GM18867 (cell line): ENCODE data around the gene NAP1L1.

Source experiments
- ATAC-seq: cut with Tn5 transposase; IDR thresholded peaks from one replicate; pipeline ENCODE4 v1.9.1; 2021; ENCODE audit warnings: mild to moderate bottlenecking, moderate library complexity; ENCODE audit not compliant: unreplicated experiment

NAP1L1 gene

DNA sequence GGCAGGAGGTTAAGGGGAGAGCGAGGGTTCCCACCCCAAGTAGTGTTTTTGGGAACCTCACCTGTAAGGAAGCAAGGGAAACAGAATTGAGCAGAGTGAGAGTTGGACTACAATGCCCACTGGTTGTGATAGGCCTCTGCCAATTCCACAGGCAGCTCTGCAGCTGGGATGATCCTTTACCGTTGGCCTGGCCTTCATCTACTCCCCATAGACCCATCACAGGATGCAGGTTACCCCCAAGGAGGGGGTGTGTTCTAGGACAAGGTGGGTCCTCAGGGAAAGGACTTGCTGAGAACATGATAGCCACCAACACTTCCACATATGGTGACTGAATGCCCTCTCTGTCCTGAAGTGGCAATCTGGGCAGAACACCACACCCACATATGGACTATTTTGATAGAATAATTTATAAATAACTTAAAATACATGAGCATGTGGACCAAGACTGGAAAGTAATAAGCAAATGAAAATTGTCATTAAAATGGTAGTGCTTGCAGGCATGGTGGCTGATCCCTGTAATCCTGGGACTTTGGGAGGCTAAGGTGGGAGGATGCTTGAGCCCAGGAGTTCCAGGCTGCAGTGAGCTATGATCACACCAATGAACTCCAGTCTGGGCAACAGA lies 61.3 kb downstream of the NAP1L1 start:
- ATAC-seq, result no peak

DNA sequence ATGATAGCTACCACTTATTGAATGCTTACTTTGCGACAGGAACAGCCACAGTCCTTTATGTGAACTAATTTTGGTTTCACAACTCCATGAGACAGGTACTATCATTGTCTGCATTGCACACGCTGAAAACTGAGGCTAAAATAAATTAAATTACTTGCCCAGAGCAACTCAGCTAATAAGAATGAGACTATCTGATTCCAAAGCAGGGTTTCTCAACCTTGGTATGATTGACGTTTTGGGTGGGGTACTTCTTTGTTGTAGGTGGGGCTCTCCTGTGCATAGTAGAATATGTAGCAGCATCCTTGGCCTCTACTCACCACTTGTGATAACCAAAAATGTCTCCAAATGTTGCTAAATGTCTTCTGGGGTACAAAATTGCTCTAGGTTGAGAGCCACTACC lies 62.0 kb downstream of the NAP1L1 start:
- no peak for ATAC-seq

DNA sequence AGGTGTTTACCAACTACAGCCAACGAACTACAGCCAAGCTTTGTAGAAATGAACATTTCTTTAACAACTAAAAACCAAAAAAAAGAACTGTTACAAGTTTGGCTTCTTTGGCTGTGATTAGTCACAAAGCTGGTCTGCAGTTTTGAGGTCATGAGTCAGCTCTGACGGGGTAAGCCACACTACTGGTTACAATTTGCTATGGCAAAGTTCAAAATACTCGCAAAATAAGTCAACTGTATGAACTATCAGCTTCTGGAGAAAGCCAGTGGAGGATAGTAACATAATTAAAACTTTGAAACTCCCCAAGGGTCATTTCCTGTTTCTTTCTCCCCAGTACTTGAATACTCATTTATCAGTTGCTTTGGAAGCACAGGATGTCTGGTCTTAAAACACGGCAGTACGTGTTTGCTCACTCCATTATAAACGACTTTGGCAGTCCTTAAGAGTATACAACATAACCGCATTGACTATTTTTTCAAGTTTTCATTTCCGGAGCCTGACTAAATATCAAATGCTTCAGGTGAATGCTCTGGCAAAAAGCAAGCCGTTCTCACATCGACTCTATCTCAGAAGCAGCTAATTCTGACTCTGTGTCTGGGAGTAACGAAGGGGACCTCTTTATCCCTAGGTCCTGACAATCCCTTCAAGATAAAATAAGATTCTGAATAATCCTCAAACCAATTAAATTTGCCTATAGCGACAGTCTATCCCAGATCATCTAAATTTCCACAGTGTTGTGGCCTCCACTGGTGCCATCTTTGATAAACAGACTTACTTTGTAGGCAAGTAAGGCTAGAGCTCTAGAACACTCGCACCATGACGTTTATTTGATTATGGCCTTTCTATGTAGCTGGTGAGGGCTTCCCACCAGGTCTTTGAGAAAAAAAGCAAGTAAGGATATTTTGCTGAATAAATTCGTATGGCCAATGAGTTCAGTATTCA lies 63.5 kb downstream of the NAP1L1 start:
- ATAC-seq, result peak; percentile 42

DNA sequence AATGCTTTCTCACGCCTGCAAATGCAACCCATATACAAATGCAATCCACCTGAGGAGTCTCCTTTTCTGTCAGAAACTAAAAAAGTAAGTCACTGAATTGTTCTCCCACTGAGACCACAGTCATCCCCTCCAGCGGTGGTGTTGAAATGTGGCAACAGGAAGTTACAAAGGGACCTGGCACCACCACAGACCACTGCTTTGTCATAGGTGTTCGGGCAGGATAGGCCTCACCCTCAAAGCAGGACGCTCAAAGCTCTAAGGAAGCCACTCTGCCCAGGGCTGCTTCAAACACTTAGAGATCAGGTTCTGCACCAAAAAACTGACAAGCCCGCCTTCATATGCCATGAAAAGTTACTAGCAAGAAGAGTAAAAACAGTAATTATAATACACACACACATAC lies 64.2 kb downstream of the NAP1L1 start:
- ATAC-seq, result peak; percentile 56

DNA sequence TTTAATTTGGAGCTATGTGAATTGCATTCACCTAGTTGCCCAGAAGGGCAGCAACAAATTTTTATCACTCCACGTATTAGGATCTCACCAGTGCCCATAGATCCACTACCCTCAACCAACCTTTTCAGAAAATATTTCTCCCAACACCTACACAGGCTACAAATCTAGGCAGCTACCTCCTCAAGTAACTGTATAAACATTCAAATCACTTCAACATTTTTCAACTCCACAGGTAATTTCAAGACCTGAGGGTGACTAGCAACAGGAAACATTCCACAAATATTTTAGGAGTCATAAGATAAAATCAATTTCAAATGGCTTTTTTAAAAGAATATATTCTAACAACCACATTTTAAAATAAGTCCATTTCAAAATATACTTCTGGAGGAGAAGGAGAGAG lies 65.8 kb downstream of the NAP1L1 start:
- no peak for ATAC-seq

DNA sequence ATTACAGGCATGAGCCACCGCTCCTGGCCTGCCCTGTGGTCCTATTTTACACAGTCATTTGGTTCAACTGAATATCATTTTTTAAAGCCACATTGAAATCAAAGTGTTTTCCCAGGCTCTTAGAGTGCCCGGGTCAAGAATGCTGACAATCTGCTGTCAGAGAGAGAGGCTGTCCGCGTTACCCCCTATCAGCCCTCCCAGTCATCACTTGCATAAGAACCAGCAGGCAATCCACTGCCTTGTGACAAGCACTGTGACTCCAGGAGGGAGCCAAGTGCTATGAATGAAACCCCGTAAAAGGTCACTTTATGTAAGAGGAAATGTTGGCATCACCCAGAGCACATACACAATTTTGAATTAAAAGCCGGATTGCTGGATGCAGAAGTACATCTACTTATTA lies 66.4 kb downstream of the NAP1L1 start:
- no peak for ATAC-seq

DNA sequence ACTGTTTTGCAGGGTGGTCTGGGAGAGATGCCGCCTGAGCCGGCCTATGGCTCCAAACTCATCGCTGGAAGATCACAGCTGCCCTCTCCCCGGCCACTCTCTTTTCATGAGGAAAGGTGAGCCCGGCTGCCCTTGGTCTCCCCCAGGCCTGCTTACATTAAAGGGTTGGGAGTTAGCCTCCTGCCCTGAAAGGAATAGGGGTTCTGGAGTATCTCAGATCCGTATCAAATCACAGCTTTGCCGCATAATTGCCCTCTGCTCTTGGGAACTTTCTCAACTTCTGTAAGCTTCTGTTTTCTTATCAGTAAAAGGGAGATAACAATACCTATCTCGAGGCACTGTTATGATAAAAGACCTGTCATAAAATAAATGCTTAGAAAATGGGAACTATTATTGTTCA lies 70.5 kb downstream of the NAP1L1 start:
- ATAC-seq, result no peak

DNA sequence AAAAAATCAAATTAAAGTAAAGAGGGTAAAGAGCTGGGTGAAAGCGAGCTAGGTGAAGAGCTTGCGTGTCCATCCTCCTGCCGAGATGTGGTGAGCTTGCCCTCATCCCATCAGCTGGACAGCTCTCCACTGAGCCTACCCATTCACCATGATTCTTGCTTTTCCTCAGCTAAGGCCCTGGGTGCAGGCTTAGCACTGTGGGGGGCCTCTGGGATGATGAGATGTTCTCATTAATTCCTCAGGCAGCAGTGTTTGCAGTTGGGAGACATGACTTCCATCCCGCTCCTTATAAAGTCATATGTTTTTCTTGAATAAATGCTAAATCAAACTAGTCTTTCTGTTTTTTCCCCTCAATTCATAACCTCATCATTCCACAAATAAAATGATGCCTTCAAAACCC lies 70.9 kb downstream of the NAP1L1 start:
- no peak for ATAC-seq

DNA sequence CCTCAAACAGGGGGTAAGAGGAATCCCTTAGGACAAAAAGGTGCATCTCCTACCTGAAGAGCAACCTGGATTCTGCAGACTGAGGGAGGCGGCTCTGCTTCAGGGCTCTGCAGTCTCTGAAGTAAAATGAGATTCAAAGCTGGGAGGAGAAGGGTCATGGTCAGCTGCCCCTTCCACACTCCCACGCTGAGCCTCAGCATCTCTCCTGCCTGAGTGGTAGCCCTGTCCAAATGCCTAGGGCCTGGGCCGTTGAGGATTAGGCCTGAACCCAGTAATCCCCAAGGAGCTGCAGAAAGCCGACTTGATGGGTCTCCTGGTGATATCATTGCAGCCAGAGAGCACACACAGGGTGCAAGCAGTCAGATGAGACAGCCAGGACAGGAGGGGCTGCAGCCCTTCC lies 71.8 kb downstream of the NAP1L1 start:
- no peak for ATAC-seq

DNA sequence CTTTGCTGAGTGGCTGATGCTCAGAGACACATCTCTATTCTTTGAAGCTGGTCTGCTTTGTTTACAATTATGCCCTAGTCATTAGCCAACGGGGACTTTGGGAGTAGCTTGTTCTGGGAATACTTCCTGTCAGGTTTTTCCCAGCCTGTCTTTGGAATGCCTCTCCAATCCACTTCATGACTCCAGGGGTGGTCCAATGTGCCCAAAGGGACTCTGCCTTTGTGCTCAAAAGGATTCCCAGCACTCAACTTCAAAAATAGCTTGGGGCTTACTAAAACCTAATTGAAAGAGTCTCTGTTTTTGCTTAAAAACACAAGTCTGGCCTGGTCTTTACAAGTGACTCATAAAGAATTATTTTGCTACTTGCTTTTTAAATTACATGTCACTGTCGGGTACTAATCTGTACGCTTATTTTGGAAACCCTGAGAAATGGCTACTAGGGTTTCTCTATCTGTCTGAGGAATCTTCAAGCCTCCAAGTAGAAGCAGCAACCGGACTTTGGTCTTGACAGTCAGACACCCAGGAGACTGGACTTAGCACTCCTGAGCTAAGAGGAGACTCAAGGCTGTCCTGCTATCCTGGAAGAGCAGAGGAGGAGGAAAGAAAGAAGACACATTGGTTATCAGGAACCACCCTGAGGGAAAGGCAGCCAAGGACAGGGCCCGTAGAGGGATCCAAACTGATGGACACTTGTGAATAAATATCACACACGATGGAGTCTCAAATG lies 73.6 kb downstream of the NAP1L1 start:
- ATAC-seq, result no peak

DNA sequence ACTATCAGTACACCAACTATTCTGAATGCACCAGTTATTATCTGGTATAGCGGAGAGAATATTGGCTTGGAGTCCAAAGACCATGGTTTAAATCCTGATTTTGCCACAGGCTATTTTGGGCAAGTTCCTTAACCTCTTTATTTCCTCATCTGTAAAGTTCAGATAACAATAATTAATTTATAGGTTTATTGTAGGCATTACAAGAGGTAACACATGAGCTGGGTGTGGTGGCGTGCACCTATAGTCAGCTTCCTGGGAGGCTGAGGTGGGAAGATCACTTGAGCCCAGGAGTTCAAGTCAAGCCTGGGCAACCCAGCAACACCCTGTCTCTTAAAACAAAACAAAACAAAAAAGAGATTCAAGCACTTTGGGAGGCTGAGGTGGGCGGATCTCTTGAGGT lies 76.1 kb downstream of the NAP1L1 start:
- ATAC-seq, result no peak

DNA sequence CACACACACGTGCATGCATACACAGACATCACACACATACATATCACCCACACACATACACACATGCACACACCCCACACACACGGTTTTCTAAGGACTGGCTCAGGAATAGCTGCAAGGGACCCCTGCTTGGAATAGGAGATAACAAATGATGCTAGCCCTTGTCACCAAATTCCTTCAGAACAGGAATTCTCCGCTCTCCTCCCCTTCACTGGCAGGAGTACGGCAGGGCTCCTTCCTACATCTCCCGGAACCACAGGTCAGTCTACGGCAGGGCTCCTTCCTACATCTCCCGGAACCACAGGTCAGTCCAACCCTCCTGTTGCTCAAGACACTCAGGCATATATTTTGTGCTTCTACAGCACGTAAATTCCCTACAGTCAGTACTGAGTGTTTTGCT lies 76.8 kb downstream of the NAP1L1 start:
- ATAC-seq, result no peak

DNA sequence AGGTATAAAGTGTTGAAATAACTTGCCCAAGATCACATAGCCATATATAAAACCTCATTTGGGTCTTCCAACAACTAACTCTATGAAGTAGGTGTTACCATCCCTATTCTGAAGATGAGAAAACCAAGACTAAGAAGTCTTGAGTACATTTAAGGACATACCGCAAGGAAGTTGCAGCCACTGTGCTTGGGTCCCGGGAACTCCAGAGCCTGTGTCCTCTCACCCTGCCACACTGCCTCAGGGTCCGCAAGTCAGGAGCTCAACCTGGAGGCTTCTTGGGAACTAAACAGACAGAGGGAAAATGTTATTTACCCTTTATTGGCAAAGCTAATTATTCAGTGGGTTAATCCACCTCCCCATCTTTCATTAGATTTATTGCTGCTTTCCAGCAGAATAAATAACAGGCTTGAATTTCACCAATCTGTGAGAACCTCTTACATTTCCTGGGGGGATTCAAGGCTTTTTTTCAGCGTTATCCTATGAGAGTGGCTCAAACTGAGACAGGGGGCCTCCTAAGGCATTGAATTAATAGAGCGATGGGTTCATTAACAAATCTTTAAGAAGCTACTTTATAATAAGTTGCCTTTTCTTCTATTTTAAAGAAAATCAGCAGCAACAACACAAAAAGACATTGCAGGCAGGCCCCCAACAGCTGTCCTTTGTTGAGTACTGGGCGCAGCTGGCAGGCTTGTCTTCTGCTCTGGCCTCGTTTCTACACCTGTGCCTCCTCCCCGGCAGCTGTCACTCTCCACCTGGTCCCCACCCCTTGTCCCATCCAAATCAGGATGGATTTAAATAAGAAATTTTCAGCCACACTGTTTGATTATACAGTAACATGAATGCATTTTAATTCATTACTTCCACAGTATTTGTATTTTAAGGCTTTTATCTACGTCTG lies 78.2 kb downstream of the NAP1L1 start:
- ATAC-seq, result no peak

DNA sequence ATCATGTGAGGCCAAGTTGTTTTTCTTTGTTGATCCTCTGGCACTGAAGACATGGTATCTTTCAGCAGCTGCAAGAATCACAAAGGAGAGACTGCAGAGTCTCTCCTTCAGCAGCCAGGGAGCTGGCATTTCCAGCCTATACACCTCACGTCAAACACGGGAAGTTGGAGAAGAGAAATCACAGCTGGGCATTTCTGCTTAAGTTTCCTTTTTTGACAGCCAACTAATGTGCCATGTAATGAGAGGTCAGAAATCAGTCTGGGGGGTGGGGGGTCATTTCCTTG lies 81.2 kb downstream of the NAP1L1 start:
- no peak for ATAC-seq

DNA sequence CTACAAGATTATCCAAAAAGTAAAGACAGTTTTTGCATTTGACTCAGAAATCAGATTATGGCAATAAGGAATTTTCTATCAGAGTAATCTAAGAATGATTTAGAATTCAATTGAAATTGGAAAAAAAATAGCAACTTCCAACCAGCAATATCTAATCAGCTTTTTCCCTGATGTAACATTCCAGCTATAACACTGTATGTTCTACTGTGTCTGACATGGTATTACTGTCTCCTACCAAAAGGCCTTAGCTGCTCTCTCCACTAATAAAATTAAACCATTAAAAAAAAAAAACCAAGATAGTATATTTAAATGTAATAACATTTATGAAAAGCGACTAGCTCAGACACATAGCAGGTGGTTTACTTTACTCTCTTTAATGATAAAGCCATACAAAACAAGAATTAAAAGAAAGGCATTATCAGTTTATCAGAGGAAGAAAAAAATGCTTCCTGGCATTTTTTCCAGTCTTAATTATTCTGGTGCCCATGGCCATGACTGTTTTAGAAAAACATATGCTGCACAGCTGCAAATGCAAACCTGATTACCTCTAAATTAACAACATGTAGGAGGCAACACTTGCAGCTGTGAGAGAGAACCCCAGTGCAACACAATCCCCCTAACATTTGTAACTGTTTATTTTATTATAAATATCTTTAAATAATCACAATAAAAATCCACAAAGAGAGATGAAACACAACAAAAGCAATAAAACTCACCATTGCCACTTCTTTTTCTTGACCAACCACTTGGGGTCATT lies 81.7 kb downstream of the NAP1L1 start:
- ATAC-seq, result no peak

DNA sequence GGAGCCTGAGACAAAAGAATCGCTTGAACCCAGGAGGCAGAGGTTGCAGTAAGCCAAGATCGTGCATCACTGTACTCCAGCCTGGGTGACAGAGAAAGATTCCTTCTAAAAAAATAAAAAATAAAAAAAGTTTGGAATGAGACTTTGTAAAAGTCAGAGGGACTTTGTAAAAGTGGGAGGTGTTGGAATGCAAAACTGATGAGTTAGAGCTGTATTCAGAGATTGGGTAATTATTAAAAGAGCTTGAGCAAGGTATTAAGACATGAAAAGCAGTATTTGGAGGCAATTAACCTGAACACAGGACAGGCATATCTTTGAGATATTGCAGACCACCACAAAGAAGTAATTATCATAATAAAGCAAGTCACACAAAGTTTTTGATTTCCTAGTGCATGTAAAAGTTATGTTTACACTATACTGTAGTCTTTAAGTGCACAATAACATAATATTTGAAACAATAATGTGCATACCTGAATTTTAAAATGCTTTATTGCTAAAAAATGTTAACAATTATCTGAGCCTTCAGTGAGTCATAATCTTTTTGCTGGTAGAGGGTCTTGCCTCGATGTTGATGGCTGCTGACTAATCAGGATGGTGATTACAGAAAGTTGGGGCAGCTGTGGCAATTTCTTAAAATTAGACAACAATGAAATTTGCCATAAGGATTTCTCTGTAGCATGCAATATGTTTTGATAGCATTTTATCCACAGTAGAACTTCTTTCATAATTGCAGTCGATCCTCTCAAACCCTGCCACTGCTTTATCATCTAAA lies 86.0 kb downstream of the NAP1L1 start:
- no peak for ATAC-seq

DNA sequence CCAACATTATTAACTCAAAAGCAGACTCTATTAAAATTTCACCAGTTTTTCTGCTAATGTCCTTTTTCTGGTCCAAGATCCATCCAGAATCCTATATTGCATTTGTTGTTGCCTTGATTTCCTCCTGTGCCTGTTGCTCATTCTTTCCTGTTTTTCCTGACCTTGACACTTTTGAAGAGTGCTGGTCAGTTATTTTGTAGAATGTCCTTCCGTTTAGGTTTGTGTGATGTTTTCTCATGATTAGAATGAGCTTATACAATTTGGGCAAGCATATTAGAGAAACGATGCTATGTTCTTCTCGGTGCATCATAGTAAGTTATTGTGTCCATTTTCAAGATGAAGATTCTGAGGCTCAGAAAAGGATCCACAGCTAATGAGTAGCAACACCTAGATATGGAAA lies 86.8 kb downstream of the NAP1L1 start:
- ATAC-seq, result no peak

DNA sequence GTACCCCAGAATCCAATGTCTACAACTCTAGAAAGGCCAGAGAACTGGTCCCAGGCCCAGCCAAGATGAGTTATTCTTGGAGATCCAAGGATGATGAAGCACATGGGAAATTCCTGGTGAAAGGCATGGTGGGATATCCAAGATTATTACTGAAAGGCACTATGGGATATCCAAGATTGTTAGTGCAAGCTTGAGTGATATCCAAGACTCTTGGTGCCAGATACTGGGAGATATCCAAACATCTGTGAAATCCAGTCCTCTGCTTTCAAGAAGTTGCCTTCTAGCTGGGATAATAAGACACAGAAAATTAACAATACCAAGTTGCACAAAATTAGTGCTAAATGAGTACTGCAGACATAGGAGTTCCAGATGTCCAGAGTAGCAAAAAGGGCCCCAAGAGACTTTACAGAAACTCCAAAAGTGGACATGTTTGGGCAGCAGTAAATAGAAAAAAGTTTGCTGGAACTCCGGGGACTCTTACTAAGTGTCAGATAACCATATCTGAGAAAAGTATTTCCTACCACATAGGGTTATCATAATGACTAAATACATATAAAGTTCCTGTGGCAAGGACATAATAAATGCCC lies 87.5 kb downstream of the NAP1L1 start:
- ATAC-seq, result no peak

DNA sequence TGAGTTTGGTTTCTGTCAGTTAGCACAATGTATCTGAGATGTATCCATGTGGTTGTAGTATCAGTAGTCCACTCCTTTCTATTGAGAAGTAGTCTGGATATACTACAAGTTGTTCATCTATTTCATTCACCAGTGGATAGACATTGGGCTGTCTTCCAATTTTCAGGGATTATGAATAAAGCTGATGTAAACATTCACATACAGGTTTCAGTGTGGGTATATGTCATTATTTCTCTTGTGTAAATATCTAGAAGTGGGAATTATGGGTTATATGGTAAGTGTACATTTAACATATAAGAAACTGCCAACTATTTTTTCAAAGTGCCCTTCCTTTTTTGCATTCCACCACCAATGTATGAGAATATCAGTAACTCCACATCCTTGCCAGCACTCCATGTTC lies 88.8 kb downstream of the NAP1L1 start:
- ATAC-seq, result no peak
